Measurements from ENCODE around the gene ADCY3. TPM values are rescaled to one million over a fixed set of nuclear protein-coding genes. Genes with fewer than 3 reads are reported as not detected.
"Not testable (repeated sequence)": the region's sequence is repeated elsewhere in the genome, so short reads cannot be mapped to it uniquely, and the experiment has no call there.

Gene ADCY3
- total RNA-seq, 5 donors from 2014 or later (not counting 1 experiment from before 2014, with no cell fraction given), result 21.4 to 35.6 (median 32.8) TPM

GRCh38 chr2:24836206-24836605, 83.8 kb downstream of the ADCY3 start:
- Histone ChIP-seq H3K9me3 (no peaks in the 10 kb centered on the region), H3K4me1 (ENCODE audit: control insufficient read depth in 1 of 2, extremely low read depth in 1 of 2, insufficient read depth in 2 of 2, low read length in 2 of 2) (no peaks in the 10 kb centered on the region), H3K4me3 (ENCODE audit: control insufficient read depth in 1 of 2, extremely low read depth in 1 of 2, low read length in 1 of 2) (no peak overlapping the region), H3K36me3 (ENCODE audit: control insufficient read depth in 2 of 2, extremely low read depth in 1 of 2, insufficient read depth in 1 of 2, low read length in 1 of 2) (peaks cover 14 to 24% of the 10 kb centered on the region in 2 donors), H3K27me3 (replicated peaks in 1 of 2; ENCODE audit: control insufficient read depth in 2 of 2, extremely low read depth in 1 of 2, insufficient read depth in 2 of 2, low read length in 1 of 2) (no peaks in the 10 kb centered on the region), H3K27ac (ENCODE audit: low read length) (no peak overlapping the region)
- ATAC-seq (replicated peaks in 1 of 4) (no peak), DNase-seq (no peak)
- no peaks in the 10 kb centered on the region for H3K4me1 Mint-ChIP-seq
- H3K27ac Mint-ChIP-seq, result no peak overlapping the region
- no peaks in the 10 kb centered on the region for H3K9me3 Mint-ChIP-seq
- 91% methylated on average over 6 of the region's 8 CpGs for WGBS (ENCODE audit: insufficient coverage)
- H3K4me3 Mint-ChIP-seq, result no peak overlapping the region
- CTCF ChIA-PET, result no interaction called here
- no peaks in the 10 kb centered on the region for H3K27me3 Mint-ChIP-seq
- peaks cover 20% of the 10 kb centered on the region for H3K36me3 Mint-ChIP-seq
- POLR2A ChIA-PET, result no interaction called here

GRCh38 chr2:24835411-24835810, 84.6 kb downstream of the ADCY3 start:
- CTCF ChIA-PET; ATAC-seq (replicated peaks in 1 of 4); H3K27ac ChIP-seq (ENCODE audit: low read length); H3K4me3 ChIP-seq (ENCODE audit: control insufficient read depth in 1 of 2, extremely low read depth in 1 of 2, low read length in 1 of 2); H3K27me3 Mint-ChIP-seq; H3K4me3 Mint-ChIP-seq; H3K9me3 Mint-ChIP-seq; DNase-seq; H3K9me3 ChIP-seq; H3K27ac Mint-ChIP-seq; POLR2A ChIA-PET; H3K27me3 ChIP-seq (replicated peaks in 1 of 2; ENCODE audit: control insufficient read depth in 2 of 2, extremely low read depth in 1 of 2, insufficient read depth in 2 of 2, low read length in 1 of 2); H3K4me1 Mint-ChIP-seq; H3K4me1 ChIP-seq (ENCODE audit: control insufficient read depth in 1 of 2, extremely low read depth in 1 of 2, insufficient read depth in 2 of 2, low read length in 2 of 2): not testable (repeated sequence)
- peaks cover 15% of the 10 kb centered on the region for H3K36me3 Mint-ChIP-seq
- peaks cover 9 to 22% of the 10 kb centered on the region in 2 donors for H3K36me3 ChIP-seq (ENCODE audit: control insufficient read depth in 2 of 2, extremely low read depth in 1 of 2, insufficient read depth in 1 of 2, low read length in 1 of 2)
- WGBS (ENCODE audit: insufficient coverage), result 89% methylated on average over 4 of the region's 8 CpGs

GRCh38 chr2:24834733-24835395, 85.2 kb downstream of the ADCY3 start:
- POLR2A ChIA-PET, result no interaction called here
- no peaks in the 10 kb centered on the region for H3K4me1 ChIP-seq (ENCODE audit: control insufficient read depth in 1 of 2, extremely low read depth in 1 of 2, insufficient read depth in 2 of 2, low read length in 2 of 2)
- H3K4me3 Mint-ChIP-seq, result no peak overlapping the region
- WGBS (ENCODE audit: insufficient coverage), result 95% methylated on average over 17 of the region's 20 CpGs
- H3K27ac Mint-ChIP-seq, result no peak overlapping the region
- peaks cover 14% of the 10 kb centered on the region for H3K36me3 Mint-ChIP-seq
- H3K27me3 ChIP-seq (replicated peaks in 1 of 2; ENCODE audit: control insufficient read depth in 2 of 2, extremely low read depth in 1 of 2, insufficient read depth in 2 of 2, low read length in 1 of 2), result no peaks in the 10 kb centered on the region
- no peaks in the 10 kb centered on the region for H3K4me1 Mint-ChIP-seq
- no peaks in the 10 kb centered on the region for H3K9me3 Mint-ChIP-seq
- H3K27me3 Mint-ChIP-seq, result no peaks in the 10 kb centered on the region
- no peak overlapping the region for H3K27ac ChIP-seq (ENCODE audit: low read length)
- H3K4me3 ChIP-seq (ENCODE audit: control insufficient read depth in 1 of 2, extremely low read depth in 1 of 2, low read length in 1 of 2), result no peak overlapping the region
- peaks cover 9 to 22% of the 10 kb centered on the region in 2 donors for H3K36me3 ChIP-seq (ENCODE audit: control insufficient read depth in 2 of 2, extremely low read depth in 1 of 2, insufficient read depth in 1 of 2, low read length in 1 of 2)
- no peaks in the 10 kb centered on the region for H3K9me3 ChIP-seq
- ATAC-seq (replicated peaks in 1 of 4) (no peak), DNase-seq (no peak)
- CTCF ChIA-PET, result interaction anchor here in 1 of 2 donors (1.1 kb wide), 1 partner anchor 9 kb away, joined by 3 read pairs; no protein-coding TSS in a partner anchor

GRCh38 chr2:24833821-24834732, 86.0 kb downstream of the ADCY3 start:
- Histone ChIP-seq H3K9me3 (no peaks in the 10 kb centered on the region), H3K4me3 (ENCODE audit: control insufficient read depth in 1 of 2, extremely low read depth in 1 of 2, low read length in 1 of 2) (no peak overlapping the region), H3K27ac (ENCODE audit: low read length) (no peak overlapping the region), H3K4me1 (ENCODE audit: control insufficient read depth in 1 of 2, extremely low read depth in 1 of 2, insufficient read depth in 2 of 2, low read length in 2 of 2) (no peaks in the 10 kb centered on the region), H3K27me3 (replicated peaks in 1 of 2; ENCODE audit: control insufficient read depth in 2 of 2, extremely low read depth in 1 of 2, insufficient read depth in 2 of 2, low read length in 1 of 2) (no peaks in the 10 kb centered on the region), H3K36me3 (ENCODE audit: control insufficient read depth in 2 of 2, extremely low read depth in 1 of 2, insufficient read depth in 1 of 2, low read length in 1 of 2) (peaks cover 5 to 22% of the 10 kb centered on the region in 2 donors)
- 96% methylated on average over 31 of the region's 32 CpGs for WGBS (ENCODE audit: insufficient coverage)
- ChIA-PET CTCF (interaction anchor here in 1 of 2 donors (1.1 kb wide), 1 partner anchor 8 kb away, joined by 3 read pairs; no protein-coding TSS in a partner anchor), POLR2A (no interaction called here)
- no peak overlapping the region for H3K27ac Mint-ChIP-seq
- H3K4me3 Mint-ChIP-seq, result no peak overlapping the region
- no peak for ATAC-seq (replicated peaks in 1 of 4)
- no peak for DNase-seq
- H3K27me3 Mint-ChIP-seq, result no peaks in the 10 kb centered on the region
- H3K4me1 Mint-ChIP-seq, result no peaks in the 10 kb centered on the region
- H3K36me3 Mint-ChIP-seq, result peaks cover 14% of the 10 kb centered on the region
- H3K9me3 Mint-ChIP-seq, result no peaks in the 10 kb centered on the region

- no peak overlapping the region for H3K27ac ChIP-seq (ENCODE audit: low read length)
- CTCF ChIA-PET, result no interaction called here
- H3K9me3 Mint-ChIP-seq, result no peaks in the 10 kb centered on the region
- no peak overlapping the region for H3K27ac Mint-ChIP-seq
- no peaks in the 10 kb centered on the region for H3K27me3 Mint-ChIP-seq
- H3K4me3 ChIP-seq (ENCODE audit: control insufficient read depth in 1 of 2, extremely low read depth in 1 of 2, low read length in 1 of 2), result no peak overlapping the region
- H3K27me3 ChIP-seq (replicated peaks in 1 of 2; ENCODE audit: control insufficient read depth in 2 of 2, extremely low read depth in 1 of 2, insufficient read depth in 2 of 2, low read length in 1 of 2), result no peaks in the 10 kb centered on the region
- no peak overlapping the region for H3K4me3 Mint-ChIP-seq
- H3K4me1 Mint-ChIP-seq, result no peaks in the 10 kb centered on the region
- ATAC-seq (replicated peaks in 1 of 4), result no peak
- H3K9me3 ChIP-seq, result no peaks in the 10 kb centered on the region
- DNase-seq, result no peak
- H3K36me3 Mint-ChIP-seq, result peaks cover 14% of the 10 kb centered on the region
- H3K4me1 ChIP-seq (ENCODE audit: control insufficient read depth in 1 of 2, extremely low read depth in 1 of 2, insufficient read depth in 2 of 2, low read length in 2 of 2), result no peaks in the 10 kb centered on the region
- POLR2A ChIA-PET, result no interaction called here
- WGBS (ENCODE audit: insufficient coverage), result 92% methylated on average over 17 of the region's 22 CpGs
- peaks cover 4 to 22% of the 10 kb centered on the region in 2 donors for H3K36me3 ChIP-seq (ENCODE audit: control insufficient read depth in 2 of 2, extremely low read depth in 1 of 2, insufficient read depth in 1 of 2, low read length in 1 of 2)
Observed at GRCh38 chr2:24832931-24833701, 86.9 kb downstream of the ADCY3 start.

- Mint-ChIP-seq H3K27me3 (no peaks in the 10 kb centered on the region), H3K36me3 (peaks cover 14% of the 10 kb centered on the region), H3K4me3 (no peak overlapping the region), H3K27ac (no peak overlapping the region), H3K4me1 (peaks cover 0 to 3% (median 0%) of the 10 kb centered on the region in 3 donors), H3K9me3 (no peaks in the 10 kb centered on the region)
- WGBS (ENCODE audit: insufficient coverage), result 87% methylated on average over 9 of the region's 9 CpGs
- Histone ChIP-seq H3K4me3 (ENCODE audit: control insufficient read depth in 1 of 2, extremely low read depth in 1 of 2, low read length in 1 of 2) (no peak overlapping the region), H3K27ac (ENCODE audit: low read length) (no peak overlapping the region), H3K36me3 (ENCODE audit: control insufficient read depth in 2 of 2, extremely low read depth in 1 of 2, insufficient read depth in 1 of 2, low read length in 1 of 2) (peaks cover 4 to 19% of the 10 kb centered on the region in 2 donors), H3K9me3 (no peaks in the 10 kb centered on the region), H3K4me1 (ENCODE audit: control insufficient read depth in 1 of 2, extremely low read depth in 1 of 2, insufficient read depth in 2 of 2, low read length in 2 of 2) (peaks cover 0 to 4% of the 10 kb centered on the region in 2 experiments), H3K27me3 (replicated peaks in 1 of 2; ENCODE audit: control insufficient read depth in 2 of 2, extremely low read depth in 1 of 2, insufficient read depth in 2 of 2, low read length in 1 of 2) (no peaks in the 10 kb centered on the region)
- DNase-seq (no peak), ATAC-seq (replicated peaks in 1 of 4) (no peak)
- ChIA-PET CTCF (no interaction called here), POLR2A (no interaction called here)
Observed at GRCh38 chr2:24832521-24832920, 87.5 kb downstream of the ADCY3 start.
